HG03139 (cell line): ENCODE results near the gene NDUFAF2.
"Not testable (repeated sequence)": the region's sequence is repeated elsewhere in the genome, so short reads cannot be mapped to it uniquely, and the experiment has no call there.

Source experiments
- ATAC-seq: cut with Tn5 transposase; IDR thresholded peaks from one replicate; pipeline ENCODE4 v1.9.1; 2021; ENCODE audit not compliant: unreplicated experiment

The NDUFAF2 gene, protein sequence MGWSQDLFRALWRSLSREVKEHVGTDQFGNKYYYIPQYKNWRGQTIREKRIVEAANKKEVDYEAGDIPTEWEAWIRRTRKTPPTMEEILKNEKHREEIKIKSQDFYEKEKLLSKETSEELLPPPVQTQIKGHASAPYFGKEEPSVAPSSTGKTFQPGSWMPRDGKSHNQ

DNA sequence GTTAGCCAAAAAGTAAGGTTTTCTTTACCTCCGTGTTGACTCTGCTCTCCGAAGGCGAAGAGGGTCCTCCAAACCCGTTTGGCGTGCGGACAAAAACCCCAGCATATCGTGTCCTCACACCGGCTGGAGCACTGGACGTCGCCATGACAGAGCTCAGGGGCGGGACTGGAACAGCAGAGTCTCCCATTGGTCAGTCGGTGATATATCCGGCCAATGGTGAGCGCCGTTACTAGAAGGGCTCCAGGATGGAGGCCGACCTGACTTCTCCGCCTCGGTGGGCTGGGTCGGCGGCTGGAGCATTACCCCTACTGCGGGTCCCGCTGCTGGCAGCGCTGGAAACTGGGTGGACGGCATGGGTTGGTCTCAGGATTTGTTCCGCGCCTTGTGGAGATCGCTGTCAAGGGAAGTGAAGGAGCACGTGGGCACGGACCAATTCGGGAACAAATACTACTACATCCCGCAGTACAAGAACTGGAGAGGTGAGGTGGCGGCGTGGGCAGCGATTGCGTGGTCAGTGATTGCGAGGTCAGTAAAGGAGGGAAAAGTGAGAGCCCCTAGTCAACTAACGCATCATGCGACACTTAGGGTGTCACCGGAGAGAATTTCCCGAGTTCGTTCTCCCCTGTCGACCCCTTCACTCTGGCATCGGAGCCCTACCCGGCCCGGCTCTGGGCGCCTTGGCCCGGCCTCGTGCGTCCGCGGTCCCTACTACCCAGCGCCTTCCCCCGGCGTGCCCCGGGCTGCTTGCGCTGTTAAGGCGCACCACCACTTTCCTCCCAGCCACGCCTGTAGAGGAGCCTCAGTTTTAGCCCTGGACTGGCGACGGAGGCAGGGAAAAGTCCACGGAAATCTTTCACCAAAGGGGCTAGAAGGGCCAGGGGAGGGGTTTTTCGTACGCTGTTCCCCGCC, at the start of gene NDUFAF2, which contains the start of gene ERCC8:
Gene NDUFAF2 (plus strand): TSS at position 302 of the 909 bp plus-strand sequence. CDS start 51 bp downstream, at position 353.
Gene ERCC8 (minus strand): TSS at position 167 of the 909 bp plus-strand sequence. CDS start 62 bp downstream, at position 105.
- peak; percentile 100 for ATAC-seq

DNA sequence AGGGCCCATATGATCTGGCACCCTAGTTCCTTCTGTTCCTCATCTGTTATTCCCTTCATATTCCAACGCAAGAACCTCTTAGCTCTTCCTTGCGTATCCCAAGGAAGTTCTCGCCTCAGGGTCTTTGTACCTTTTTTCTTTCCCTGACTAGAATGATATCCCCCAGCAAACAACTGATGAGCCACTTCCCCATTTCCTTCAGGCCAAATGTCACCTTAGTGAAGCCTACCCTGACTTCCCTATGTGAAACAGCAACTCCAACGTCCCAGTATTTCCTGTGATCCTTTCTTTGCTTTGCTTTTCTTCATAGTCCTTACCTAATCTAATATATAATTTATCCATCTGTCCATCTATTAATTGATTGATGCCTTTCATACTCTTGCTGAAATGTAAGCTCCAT, 48.0 kb upstream of the NDUFAF2 start:
- ATAC-seq = no peak

DNA sequence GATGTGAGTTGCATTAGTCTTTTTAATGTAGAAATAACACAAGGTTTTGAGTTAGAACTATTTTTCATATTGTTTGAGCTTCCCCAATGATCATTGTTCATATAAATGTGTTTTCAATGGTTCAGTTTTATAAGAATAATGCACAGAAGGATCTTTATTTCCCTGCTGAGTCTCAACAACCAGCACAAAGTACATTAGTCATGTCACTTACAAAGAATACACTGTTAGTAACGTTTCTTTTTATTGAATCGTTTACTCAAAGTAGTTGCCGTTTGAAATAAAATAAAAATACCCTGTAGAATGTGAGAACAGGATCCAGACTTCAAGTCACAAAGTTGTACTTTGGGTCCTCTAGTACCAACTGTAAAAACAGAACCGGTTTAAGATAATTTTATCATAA, 41.6 kb upstream of the NDUFAF2 start:
- no peak for ATAC-seq

DNA sequence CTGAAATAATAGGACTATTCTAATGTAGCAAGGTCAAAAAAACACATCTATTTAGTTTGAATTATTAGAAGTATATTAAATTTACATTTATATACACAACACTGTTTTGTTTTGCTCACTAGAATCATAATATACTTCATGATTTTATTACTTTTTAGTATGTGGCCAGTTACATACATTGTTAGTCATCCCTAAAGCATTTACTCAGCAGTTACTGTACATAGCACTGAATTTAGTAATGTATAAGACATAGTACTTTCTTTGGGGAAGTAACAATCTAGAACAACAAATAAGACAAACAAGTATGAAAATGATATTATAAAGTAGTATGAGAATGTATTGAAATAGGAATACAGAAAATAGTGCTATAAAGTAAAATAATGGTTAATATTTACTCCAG, 28.4 kb upstream of the NDUFAF2 start:
- no peak for ATAC-seq

DNA sequence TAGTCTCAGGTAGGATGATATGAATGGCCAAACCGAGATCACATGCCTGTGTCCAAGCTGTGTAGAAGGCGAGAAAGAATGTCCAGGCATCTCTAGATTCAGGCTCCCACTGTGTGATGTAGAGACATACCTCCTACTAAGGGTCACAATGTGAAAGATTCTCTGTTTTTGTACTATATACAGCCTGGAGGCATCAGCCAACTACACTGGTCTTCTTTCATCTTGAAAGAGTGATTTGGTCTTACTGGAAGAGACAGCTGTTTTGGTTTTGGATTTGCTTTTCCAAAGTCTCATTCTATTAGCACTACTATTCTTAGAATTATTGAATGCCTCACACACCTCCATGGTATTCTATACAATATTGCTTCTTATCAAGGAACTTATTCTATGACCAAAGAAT, 26.5 kb upstream of the NDUFAF2 start:
- ATAC-seq = no peak

DNA sequence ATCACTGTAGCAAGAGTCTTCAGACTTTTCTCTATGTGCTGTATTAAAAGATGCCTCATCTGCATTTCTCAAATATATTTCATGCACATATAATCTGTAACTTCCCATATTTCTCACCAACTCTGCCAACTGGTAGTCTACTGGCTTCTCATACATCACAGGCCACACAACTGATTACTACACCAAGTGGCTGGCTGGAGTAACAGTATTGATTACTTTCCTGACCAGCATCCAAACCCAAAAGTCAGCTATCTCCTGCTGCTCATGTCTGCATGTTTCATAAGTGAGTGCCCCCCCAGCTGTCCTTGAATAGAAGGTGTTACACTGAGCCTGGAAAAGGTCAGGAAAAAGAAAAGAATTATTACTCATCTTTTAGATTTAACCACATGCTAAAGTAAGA, 17.6 kb upstream of the NDUFAF2 start:
- ATAC-seq = no peak

DNA sequence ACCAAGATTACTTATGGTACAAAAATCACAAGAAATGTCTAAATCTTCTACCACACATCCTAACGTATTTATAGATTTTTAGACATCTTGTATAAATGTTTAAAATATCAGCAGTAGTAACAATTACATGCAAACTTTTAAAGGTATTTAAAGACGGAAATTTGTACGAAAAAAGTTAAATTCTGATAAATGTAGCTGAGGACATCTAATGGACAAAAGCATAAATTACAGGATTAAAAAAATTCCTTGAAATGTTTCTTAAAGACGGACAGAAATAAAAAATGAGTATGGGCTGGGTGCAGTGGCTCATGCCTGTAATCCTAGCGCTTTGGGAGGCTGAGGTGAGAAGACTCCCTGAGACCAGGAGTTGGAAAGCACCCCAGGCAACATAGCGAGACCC, 16.0 kb upstream of the NDUFAF2 start:
- no peak for ATAC-seq

DNA sequence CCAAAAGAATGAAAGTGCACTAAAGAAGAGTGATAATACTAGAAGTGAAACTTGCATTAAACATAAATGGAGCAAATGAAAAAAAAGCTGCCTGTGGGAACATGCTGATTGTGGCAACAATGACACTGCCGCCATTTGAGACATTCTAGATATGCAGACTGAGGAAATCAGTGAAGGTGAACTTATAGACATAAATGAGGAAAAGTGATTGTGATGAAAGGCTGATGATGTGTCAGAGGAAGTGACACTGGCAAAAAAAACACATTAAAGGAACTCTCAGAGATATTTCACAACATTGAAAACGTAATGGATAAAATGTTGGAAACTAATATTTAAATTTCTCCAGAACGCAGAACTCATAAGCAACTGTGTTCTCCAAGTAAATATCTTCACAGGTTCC, 1.4 kb upstream of the NDUFAF2 start:
- no peak for ATAC-seq

DNA sequence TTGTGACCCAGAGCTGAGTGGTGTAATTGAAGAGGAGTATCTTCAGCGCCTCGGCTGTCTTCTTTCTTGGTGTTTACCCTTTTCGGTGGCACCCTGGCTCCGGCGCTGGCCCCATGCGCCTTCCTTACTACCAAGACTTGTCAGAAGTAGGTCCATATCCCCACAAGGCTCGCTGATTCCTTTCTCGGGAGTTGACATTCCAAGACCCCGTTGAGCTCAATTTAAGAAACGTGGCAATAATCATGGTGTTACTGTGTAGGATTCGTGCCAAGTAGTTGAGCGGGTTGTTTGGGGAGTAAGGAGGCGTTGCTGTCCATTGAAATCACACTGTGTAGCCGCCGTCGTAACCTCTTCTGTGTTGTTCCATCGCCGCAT, 795 bp downstream of the NDUFAF2 start:
- ATAC-seq = peak; percentile 23

DNA sequence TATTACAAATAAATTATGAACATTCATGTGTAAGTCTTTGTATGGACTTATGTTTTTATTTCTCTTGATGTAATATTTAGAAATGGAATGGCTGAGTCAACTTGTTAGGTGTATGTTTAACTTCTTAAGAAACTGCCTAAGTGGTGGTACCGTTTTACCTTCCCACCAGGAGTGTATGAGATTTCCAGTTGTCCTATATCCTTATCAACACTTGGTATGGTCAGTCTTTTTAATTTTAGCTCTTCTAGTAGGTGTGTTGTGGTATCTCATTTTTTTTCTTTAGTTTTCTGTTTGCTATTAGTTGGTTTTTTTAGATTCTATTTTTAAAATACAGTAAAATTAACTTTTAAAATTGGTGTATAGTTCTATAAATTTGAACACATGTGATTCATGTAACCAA, 3.7 kb downstream of the NDUFAF2 start:
- no peak for ATAC-seq

DNA sequence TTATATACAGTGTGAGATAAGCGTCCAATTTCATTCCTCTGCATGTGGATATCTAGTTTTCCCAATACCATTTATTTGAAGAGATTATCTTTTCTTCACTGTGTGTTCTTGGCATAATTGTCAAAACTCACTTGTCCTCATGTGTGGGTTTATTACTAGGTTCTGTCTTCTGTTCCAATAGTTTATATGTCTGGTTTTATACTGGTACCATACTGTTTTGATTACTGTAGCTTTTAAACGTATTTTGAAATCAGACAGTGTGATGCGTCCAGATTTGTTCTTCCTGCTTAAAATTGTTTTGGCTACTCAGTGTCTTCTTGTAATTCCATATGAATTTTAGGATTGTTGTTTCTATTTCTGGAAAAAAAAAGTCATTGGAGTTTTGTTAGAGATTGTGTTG, 10.2 kb downstream of the NDUFAF2 start:
- ATAC-seq = no peak

DNA sequence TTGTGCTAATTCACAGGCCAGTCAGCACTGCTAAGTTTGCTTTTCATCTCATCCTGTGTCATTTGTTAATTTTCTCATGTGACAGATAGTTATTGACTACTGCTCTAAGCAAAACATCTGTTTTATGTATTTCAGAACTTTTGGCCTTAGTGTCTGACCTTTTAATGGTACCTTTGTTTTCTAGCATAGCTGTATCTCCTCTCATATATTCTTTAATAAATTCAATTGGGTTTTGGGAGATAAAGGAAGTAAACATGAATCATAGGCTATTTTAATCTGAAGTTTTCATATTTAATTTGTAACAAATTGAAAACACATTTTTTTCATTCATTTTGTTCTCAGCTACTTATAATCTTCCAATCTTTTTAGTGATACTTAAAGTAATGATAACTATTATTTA, 13.1 kb downstream of the NDUFAF2 start:
- ATAC-seq = no peak

DNA sequence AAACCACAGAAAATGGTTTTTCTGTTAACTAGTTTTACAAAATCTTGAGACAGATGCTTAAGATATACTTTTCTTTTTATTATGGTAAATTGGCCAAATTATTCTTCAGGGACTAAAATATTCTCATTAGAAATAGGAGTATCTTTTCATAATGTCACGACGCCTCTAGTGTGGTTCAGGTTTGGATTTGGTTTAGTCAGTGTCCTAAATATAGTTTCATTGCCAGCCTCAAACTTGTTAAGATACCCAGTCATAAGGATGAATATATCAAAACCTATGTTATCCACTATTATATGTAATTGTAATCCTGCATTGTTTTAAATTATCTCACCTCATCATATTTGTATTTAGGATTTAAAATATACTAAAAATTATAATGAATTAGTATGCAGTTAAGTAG, 13.7 kb downstream of the NDUFAF2 start:
- ATAC-seq = no peak

DNA sequence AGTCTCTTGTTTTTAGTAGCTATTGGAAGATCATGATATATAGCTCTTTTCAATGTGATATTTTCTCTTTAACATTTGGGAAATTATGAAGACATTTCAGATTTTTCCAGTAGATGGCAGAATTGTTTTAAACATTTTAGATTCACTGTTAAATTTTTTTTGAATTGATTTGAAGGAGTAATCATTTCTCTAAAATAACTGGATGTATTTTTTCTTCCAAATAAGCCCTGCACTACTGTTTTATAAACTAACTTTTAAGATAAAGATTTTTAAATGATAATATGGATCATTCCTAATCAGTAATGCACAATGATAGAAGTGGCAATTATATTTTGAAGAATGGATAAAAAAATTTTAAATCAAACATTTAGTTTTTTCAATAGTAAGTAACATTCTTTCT, 14.2 kb downstream of the NDUFAF2 start:
- no peak for ATAC-seq

DNA sequence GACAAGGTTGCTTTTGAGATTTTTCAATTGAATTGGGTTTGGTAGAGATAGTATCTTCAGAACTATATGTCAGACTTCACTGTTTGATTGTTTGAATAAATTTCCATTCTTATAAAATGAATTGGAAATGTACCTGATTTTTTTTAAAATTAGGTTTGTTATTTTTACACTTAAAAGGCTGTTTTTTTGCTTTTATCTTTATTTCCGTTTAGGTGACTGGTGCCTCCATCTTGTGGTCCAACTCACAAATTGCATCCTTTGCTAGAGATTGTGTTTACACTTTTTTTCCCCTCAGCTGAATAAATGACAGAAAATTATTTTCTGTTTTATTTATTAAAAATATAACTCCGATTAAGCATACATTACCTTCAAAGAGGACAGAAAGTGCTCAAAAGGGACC, 15.6 kb downstream of the NDUFAF2 start:
- ATAC-seq = no peak

DNA sequence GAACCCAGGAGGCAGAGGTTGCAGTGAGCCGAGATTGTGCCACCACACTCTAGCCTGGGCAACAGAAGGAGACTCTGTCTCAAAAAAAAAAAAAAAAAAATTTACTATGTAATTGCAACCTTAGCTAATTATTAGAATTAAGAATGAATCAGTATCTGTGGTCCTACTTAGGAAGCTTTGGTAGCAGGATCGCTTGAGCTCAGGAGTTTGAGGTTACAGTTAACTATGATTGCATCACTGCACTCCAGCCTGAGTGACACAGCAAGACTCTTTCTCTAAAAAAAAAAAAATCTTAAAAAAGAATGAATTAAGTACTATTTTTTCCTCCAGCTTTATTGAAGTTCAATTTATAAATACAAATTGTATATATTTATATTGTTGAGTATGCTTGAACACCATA, 16.7 kb downstream of the NDUFAF2 start:
- ATAC-seq = no peak

DNA sequence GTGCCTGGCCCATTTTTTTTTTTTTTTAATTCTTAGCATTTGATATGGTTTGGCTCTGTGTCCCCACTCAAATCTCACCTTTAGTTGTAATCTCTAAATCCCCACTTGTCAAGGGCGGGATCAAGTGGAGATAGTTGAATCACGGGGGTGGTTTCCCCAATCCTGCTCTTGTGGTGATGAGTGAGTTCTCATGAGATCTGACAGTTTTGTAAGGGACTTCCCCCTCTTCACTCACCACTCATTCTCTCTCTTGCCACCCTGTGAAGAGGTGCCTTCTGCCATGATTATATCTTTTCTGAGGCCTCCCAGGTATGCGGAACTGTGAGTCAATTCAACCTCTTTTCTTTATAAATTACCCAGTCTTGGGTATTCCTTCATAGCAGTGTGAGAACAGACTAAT, 27.2 kb downstream of the NDUFAF2 start:
- no peak for ATAC-seq

DNA sequence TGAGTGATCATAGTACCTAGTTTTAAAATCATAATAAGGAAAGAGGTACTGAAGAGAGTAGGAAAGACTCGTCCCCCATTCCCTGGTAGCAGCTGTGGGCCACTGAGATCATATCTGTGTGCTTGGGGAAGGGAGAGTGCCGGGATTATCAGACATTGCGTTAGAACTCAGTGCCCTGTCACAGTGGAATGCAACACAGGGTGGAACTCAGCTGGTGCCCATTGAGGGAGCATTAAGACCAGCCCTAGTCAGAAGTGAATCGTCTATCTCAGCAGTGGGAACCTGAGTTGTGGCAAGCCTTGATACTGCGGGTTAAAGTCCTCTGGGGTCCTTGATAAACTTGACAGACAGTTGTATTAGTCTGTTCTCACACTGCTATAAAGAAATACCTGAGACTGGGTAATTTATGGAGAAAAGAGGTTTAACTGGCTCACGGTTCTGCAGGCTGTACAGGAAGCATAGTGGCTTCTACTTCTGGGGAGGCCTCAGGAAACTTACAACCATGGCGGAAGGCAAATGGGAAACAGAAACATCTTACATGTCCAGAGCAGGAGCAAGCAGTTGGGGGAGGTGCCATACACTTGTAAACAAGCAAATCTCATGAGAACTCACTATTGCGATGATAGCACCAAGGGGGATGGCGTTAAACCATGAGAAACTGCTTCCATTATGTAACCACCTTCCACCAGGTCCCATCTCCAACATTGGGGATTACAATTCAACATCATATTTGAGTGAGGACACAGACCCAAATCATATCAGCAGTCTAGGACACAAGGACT, 33.1 kb downstream of the NDUFAF2 start:
- no peak for ATAC-seq

DNA sequence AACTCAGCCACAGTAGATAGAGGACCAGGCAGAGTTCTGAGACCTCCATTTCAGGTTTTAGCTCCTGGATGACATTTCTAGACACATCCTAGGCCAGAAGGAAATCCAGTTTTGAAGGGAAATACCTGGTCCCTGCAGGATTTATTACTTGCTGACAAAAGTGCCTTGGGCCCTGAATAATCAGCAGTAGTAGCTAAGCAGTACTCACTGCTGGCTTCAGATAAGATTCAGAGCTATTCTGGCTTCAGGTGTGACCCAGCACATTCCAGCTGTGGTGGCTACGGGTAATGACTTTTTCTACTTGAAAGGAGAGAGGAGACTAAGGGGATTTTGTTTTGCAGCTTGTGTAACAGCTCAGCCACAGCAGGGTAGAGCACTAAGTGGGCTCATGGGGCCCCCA, 34.0 kb downstream of the NDUFAF2 start:
- no peak for ATAC-seq

DNA sequence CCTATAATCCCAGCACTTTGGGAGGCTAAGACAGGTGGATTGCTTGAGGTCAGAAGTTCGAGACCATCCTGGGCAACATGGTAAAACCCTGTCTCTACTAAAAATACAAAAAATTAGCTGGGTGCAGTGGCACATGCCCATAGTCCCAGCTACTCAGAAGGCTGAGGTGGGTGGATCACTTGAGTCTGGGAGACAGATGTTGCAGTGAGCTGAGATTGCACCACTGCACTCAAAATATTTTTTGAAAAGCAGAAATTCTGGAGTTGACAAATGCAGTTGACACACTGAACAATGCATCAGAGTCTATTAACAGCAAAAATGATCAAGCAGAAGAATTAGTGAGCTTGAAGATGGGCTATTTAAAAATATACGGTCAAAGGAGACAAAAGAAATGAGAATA, 35.5 kb downstream of the NDUFAF2 start:
- no peak for ATAC-seq

DNA sequence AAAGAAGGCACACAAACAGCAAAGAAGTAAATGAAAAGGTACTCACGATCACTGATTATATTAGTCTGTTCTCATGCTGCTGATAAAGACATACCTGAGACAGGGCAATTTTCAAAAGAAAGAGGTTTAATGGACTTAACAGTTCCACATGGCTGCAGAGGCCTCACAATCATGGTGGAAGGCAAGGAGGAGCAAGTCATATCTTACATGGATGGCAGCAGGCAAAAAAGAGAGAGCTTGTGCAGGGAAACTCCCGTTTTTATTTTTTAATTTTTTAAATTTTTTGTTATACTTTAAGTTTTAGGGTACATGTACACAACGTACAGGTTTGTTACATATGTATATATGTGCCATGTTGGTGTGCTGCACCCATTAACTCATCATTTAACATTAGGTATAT, 37.1 kb downstream of the NDUFAF2 start:
- ATAC-seq = not testable (repeated sequence)

DNA sequence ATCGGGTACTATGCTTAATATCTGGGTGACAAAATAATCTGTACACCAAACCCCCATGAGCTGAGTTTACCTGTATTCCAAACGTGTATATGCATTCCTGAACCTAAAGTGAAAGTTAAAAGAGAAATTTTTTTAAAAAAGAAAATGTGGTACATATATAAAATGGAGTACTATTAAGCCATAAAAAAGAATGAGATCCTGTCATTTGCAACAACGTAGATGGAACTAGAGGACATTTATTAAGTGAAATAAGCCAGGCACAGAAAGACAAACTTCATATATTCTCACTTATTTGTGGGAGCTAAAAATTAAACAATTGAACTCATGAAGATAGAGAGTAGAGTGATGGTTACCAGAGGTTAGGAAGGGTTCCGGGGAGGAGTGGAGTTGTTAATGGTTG, 44.8 kb downstream of the NDUFAF2 start:
- no peak for ATAC-seq
